ENCODE results near the gene KREMEN1.

Gene KREMEN1

GRCh38 chr22:29154364-29155048, 81.7 kb downstream of the KREMEN1 start:
- peak; percentile 67 to 78 for DNase-seq

- no peak for DNase-seq
These were observed 83.1 kb downstream of the KREMEN1 start for GRCh38 chr22:29155966-29156365.

- DNase-seq, result no peak
These were observed 83.7 kb downstream of the KREMEN1 start for GRCh38 chr22:29156507-29156906.

- no peak for DNase-seq
These were observed 85.1 kb downstream of the KREMEN1 start for GRCh38 chr22:29157759-29158535.

- DNase-seq, result no peak
These were observed 85.7 kb downstream of the KREMEN1 start for GRCh38 chr22:29158546-29158945.

GRCh38 chr22:29163808-29164207, 91.0 kb downstream of the KREMEN1 start:
- no peak for DNase-seq

- no peak for DNase-seq
These were observed 92.7 kb downstream of the KREMEN1 start for GRCh38 chr22:29165321-29166060.

- DNase-seq, result no peak
These were observed 93.3 kb downstream of the KREMEN1 start for GRCh38 chr22:29166180-29166579.

- peak; percentile 38 to 67 for DNase-seq
These were observed 94.4 kb downstream of the KREMEN1 start for GRCh38 chr22:29167032-29167911.

- no peak for DNase-seq
These were observed 98.9 kb downstream of the KREMEN1 start for GRCh38 chr22:29171721-29172120.

GRCh38 chr22:29172216-29172615, 99.4 kb downstream of the KREMEN1 start:
- DNase-seq, result no peak

GRCh38 chr22:29175312-29175835, 102.5 kb downstream of the KREMEN1 start:
- no peak for DNase-seq

GRCh38 chr22:29183971-29184848, 111.4 kb downstream of the KREMEN1 start:
- no peak for DNase-seq

GRCh38 chr22:29184849-29185490, 112.1 kb downstream of the KREMEN1 start:
- no peak for DNase-seq

- DNase-seq, result no peak
These were observed 113.5 kb downstream of the KREMEN1 start for GRCh38 chr22:29186302-29186701.

- DNase-seq, result no peak
These were observed 115.0 kb downstream of the KREMEN1 start for GRCh38 chr22:29187831-29188230.

GRCh38 chr22:29190051-29190450, 117.2 kb downstream of the KREMEN1 start:
- no peak for DNase-seq

- no peak for DNase-seq
These were observed 118.1 kb downstream of the KREMEN1 start for GRCh38 chr22:29190918-29191317.

- DNase-seq, result no peak
These were observed 120.2 kb downstream of the KREMEN1 start for GRCh38 chr22:29193021-29193420.

- DNase-seq, result no peak
These were observed 121.3 kb downstream of the KREMEN1 start for GRCh38 chr22:29194184-29194583.
